ENCODE data around the gene SLC8A3.

- TF ChIP-seq CTCF (IDR thresholded peaks at IDR 0.05; ENCODE audit: low read length) (no peak), EZH2 (IDR thresholded peaks at IDR 0.05; ENCODE audit: borderline replicate concordance, low read length) (no peak)
These were observed 135.8 kb downstream of the SLC8A3 start for GRCh38 chr14:70052990-70053389.
